Measurements from ENCODE around the gene LRRC8C. TPM values are rescaled to one million over a fixed set of nuclear protein-coding genes. Genes with fewer than 3 reads are reported as not detected.

The LRRC8C gene
- total RNA-seq, 2 donors from 2014 or later: 2.5 to 5.5 TPM

DNA sequence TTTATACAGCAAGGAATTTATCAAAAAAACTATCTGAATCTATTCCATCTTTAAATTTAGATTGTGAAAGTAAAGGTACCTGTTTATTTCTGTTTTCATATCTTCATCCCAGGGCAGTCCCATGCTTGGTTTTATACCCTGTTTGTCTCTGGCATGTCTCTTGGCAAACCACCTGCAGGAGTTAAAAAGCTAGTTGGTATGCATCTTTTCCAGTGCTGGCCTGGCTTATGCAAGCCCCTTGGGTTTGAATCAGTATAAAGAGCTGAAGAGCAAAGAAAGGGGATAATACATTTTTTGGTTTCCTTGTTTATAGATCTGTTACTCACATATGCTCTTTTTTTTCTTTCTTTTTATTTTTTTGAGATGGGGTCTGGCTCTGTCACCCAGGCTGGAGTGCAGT, 37.8 kb downstream of the LRRC8C start:
- no peaks in the 10 kb centered on the region for H3K27me3 ChIP-seq (ENCODE audit: control insufficient read depth, insufficient read depth, low read length, poor library complexity, severe bottlenecking)
- H3K27ac Mint-ChIP-seq: no peak overlapping the region
- no peak overlapping the region for H3K4me3 ChIP-seq (ENCODE audit: low read length)
- no peaks in the 10 kb centered on the region for H3K4me1 ChIP-seq (ENCODE audit: control insufficient read depth, insufficient read depth, low read length)
- H3K9ac ChIP-seq (ENCODE audit: extremely low read depth, low read length, poor library complexity, severe bottlenecking): no peak overlapping the region
- no peak overlapping the region for H3K4me3 Mint-ChIP-seq
- H3K9me3 Mint-ChIP-seq: no peaks in the 10 kb centered on the region
- H3K36me3 ChIP-seq (ENCODE audit: control insufficient read depth, insufficient read depth, low read length): no peaks in the 10 kb centered on the region
- H3K27me3 Mint-ChIP-seq (ENCODE audit: insufficient read depth): no peaks in the 10 kb centered on the region
- no peaks in the 10 kb centered on the region for H3K9me3 ChIP-seq (ENCODE audit: control insufficient read depth, low read length)
- no peak for DNase-seq
- no peak for TF ChIP-seq CTCF (conservative IDR thresholded peaks at IDR 0.05)
- no peaks in the 10 kb centered on the region for H3K36me3 Mint-ChIP-seq (ENCODE audit: low read depth)
- H3K4me1 Mint-ChIP-seq: no peaks in the 10 kb centered on the region
- H3K27ac ChIP-seq (ENCODE audit: low read depth, low read length): no peak overlapping the region

- Mint-ChIP-seq H3K27me3 (ENCODE audit: insufficient read depth) (no peaks in the 10 kb centered on the region), H3K27ac (no peak overlapping the region), H3K4me3 (no peak overlapping the region), H3K4me1 (no peaks in the 10 kb centered on the region), H3K36me3 (ENCODE audit: low read depth) (no peaks in the 10 kb centered on the region), H3K9me3 (no peaks in the 10 kb centered on the region)
- DNase-seq: no peak
- H3K36me3 ChIP-seq (ENCODE audit: control insufficient read depth, insufficient read depth, low read length): no peaks in the 10 kb centered on the region
- no peaks in the 10 kb centered on the region for H3K9me3 ChIP-seq (ENCODE audit: control insufficient read depth, low read length)
- H3K27ac ChIP-seq (ENCODE audit: low read depth, low read length): no peak overlapping the region
- H3K9ac ChIP-seq (ENCODE audit: extremely low read depth, low read length, poor library complexity, severe bottlenecking): no peak overlapping the region
- H3K4me3 ChIP-seq (ENCODE audit: low read length): no peak overlapping the region
- 79 to 100% methylated on average over 1 to 4 of the region's 4 CpGs for WGBS, 2 experiments (ENCODE audit: insufficient coverage in 1 of 2, insufficient read length in 1 of 2)
- no peaks in the 10 kb centered on the region for H3K4me1 ChIP-seq (ENCODE audit: control insufficient read depth, insufficient read depth, low read length)
- no peaks in the 10 kb centered on the region for H3K27me3 ChIP-seq (ENCODE audit: control insufficient read depth, insufficient read depth, low read length, poor library complexity, severe bottlenecking)
- no peak for TF ChIP-seq CTCF (conservative IDR thresholded peaks at IDR 0.05)
These were observed 39.0 kb downstream of the LRRC8C start for GRCh38 chr1:89671775-89672488.

DNA sequence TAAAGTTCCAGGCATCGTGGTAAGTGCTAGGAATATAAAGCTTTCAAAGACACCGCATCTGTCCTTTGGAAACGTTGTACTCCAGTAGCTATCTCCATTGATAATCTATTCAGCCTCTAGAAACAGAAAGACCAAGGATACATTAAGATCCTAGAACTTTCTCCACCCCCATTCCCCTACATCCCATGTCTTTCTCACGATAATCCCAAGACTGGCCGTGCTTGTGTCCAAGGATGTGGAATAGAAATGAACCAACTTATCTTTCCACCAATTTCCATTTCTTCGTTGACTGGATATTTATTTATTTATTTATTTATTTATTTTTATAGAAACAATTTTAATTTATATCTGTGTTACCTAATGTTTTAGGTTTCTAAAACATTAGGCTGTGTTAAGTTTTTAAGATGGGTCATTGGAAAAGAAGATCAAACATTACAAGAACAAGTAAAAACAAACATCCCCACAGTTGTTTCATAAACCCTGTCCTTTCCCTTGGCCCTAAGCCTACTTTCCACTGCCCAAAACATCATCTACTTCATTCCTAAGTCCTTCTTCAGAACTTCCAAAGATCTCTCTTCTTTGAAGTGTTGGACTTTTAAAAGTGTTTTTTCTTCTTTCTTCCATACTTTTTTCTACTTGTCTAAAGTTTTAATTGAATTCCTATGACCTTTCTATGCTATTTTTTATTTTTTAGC, 39.7 kb downstream of the LRRC8C start:
- no peaks in the 10 kb centered on the region for H3K27me3 ChIP-seq (ENCODE audit: control insufficient read depth, insufficient read depth, low read length, poor library complexity, severe bottlenecking)
- H3K9me3 ChIP-seq (ENCODE audit: control insufficient read depth, low read length): no peaks in the 10 kb centered on the region
- Mint-ChIP-seq H3K4me1 (no peaks in the 10 kb centered on the region), H3K4me3 (no peak overlapping the region), H3K9me3 (no peaks in the 10 kb centered on the region), H3K27me3 (ENCODE audit: insufficient read depth) (no peaks in the 10 kb centered on the region), H3K27ac (no peak overlapping the region), H3K36me3 (ENCODE audit: low read depth) (no peaks in the 10 kb centered on the region)
- no peaks in the 10 kb centered on the region for H3K36me3 ChIP-seq (ENCODE audit: control insufficient read depth, insufficient read depth, low read length)
- H3K4me1 ChIP-seq (ENCODE audit: control insufficient read depth, insufficient read depth, low read length): no peaks in the 10 kb centered on the region
- H3K9ac ChIP-seq (ENCODE audit: extremely low read depth, low read length, poor library complexity, severe bottlenecking): no peak overlapping the region
- WGBS, 2 experiments (ENCODE audit: insufficient coverage in 1 of 2, insufficient read length in 1 of 2): 74 to 90% methylated on average over 2 to 5 of the region's 6 CpGs
- H3K27ac ChIP-seq (ENCODE audit: low read depth, low read length): no peak overlapping the region
- H3K4me3 ChIP-seq (ENCODE audit: low read length): no peak overlapping the region
- no peak for DNase-seq
- TF ChIP-seq CTCF (conservative IDR thresholded peaks at IDR 0.05): no peak
